Subcutaneous abdominal adipose tissue (tissue), 5 donors: ENCODE data around the gene UBE2QL1.

ENCODE experiments used
- H3K27ac ChIP-seq: one replicate; pipeline ENCODE4 v1.7.0; 2013; ENCODE audit warnings: low read depth, mild to moderate bottlenecking, inconsistent platforms, low read length, moderate library complexity
- H3K27me3 ChIP-seq, 5 donors: one replicate each; pipeline ENCODE4 v1.7.0; 2013; ENCODE audit warnings: low read length in 5 of 5, inconsistent platforms in 1 of 5; ENCODE audit not compliant: control insufficient read depth in 5 of 5, insufficient read depth in 4 of 5
- H3K36me3 ChIP-seq, 5 donors: one replicate each; pipeline ENCODE4 v1.7.0; 2013; ENCODE audit warnings: low read length in 5 of 5; ENCODE audit not compliant: control insufficient read depth in 5 of 5, insufficient read depth in 5 of 5
- H3K4me1 ChIP-seq, 5 donors: one replicate each; pipeline ENCODE4 v1.7.0; 2013; ENCODE audit warnings: low read length in 5 of 5, mild to moderate bottlenecking in 3 of 5, moderate library complexity in 1 of 5; ENCODE audit not compliant: control insufficient read depth in 5 of 5, insufficient read depth in 5 of 5
- H3K4me3 ChIP-seq, 5 donors: one replicate each; pipeline ENCODE4 v1.7.0; 2013; ENCODE audit warnings: low read length in 5 of 5, low read depth in 1 of 5
- H3K9ac ChIP-seq, 5 donors: one replicate each; pipeline ENCODE4 v1.7.0; 2013; ENCODE audit warnings: low read length in 5 of 5, mild to moderate bottlenecking in 4 of 5, moderate library complexity in 3 of 5
- H3K9me3 ChIP-seq, 5 donors: one replicate each; pipeline ENCODE4 v1.7.0; 2013; ENCODE audit warnings: low read length in 5 of 5; ENCODE audit not compliant: control insufficient read depth in 5 of 5
- donor health status: healthy.
- donor health status: healthy.
- donor health status: healthy.
- donor health status: healthy.
- donor health status: healthy.

UBE2QL1 gene

GRCh38 chr5:6493681-6494454 lies 45.2 kb downstream of the UBE2QL1 start:
- H3K4me1 ChIP-seq, result peaks cover 0 to 12% (median 0%) of the 10 kb centered on the region in 5 donors
- H3K9ac ChIP-seq, result no peak overlapping the region
- H3K9me3 ChIP-seq, result no peaks in the 10 kb centered on the region
- H3K4me3 ChIP-seq, result no peak overlapping the region
- no peak overlapping the region for H3K27ac ChIP-seq
- H3K27me3 ChIP-seq, result peaks cover 0 to 13% (median 5%) of the 10 kb centered on the region in 5 donors
- H3K36me3 ChIP-seq, result no peaks in the 10 kb centered on the region

- H3K9ac ChIP-seq, result no peak overlapping the region
- no peaks in the 10 kb centered on the region for H3K36me3 ChIP-seq
- no peaks in the 10 kb centered on the region for H3K9me3 ChIP-seq
- no peak overlapping the region for H3K4me3 ChIP-seq
- peaks cover 0 to 13% (median 5%) of the 10 kb centered on the region in 5 donors for H3K27me3 ChIP-seq
- peaks cover 0 to 12% (median 0%) of the 10 kb centered on the region in 5 donors for H3K4me1 ChIP-seq
- no peak overlapping the region for H3K27ac ChIP-seq
Measured at GRCh38 chr5:6494939-6495338, 46.3 kb downstream of the UBE2QL1 start.

GRCh38 chr5:6495433-6496206 lies 47.0 kb downstream of the UBE2QL1 start:
- H3K9ac ChIP-seq, result no peak overlapping the region
- H3K36me3 ChIP-seq, result no peaks in the 10 kb centered on the region
- H3K27ac ChIP-seq, result no peak overlapping the region
- H3K4me1 ChIP-seq, result peaks cover 0 to 12% (median 0%) of the 10 kb centered on the region in 5 donors
- no peaks in the 10 kb centered on the region for H3K9me3 ChIP-seq
- H3K4me3 ChIP-seq, result no peak overlapping the region
- H3K27me3 ChIP-seq, result peaks cover 0 to 10% (median 5%) of the 10 kb centered on the region in 5 donors

GRCh38 chr5:6496207-6496584 lies 47.5 kb downstream of the UBE2QL1 start:
- no peaks in the 10 kb centered on the region for H3K9me3 ChIP-seq
- H3K9ac ChIP-seq, result no peak overlapping the region
- H3K4me3 ChIP-seq, result no peak overlapping the region
- H3K4me1 ChIP-seq, result peaks cover 0 to 12% (median 0%) of the 10 kb centered on the region in 5 donors
- peaks cover 0 to 7% (median 3%) of the 10 kb centered on the region in 5 donors for H3K27me3 ChIP-seq
- no peaks in the 10 kb centered on the region for H3K36me3 ChIP-seq
- H3K27ac ChIP-seq, result no peak overlapping the region

GRCh38 chr5:6496636-6497035 lies 48.0 kb downstream of the UBE2QL1 start:
- Histone ChIP-seq H3K9me3 (no peaks in the 10 kb centered on the region), H3K36me3 (no peaks in the 10 kb centered on the region), H3K27ac (no peak overlapping the region), H3K9ac (no peak overlapping the region), H3K4me1 (peaks cover 0 to 12% (median 0%) of the 10 kb centered on the region in 5 donors), H3K4me3 (no peak overlapping the region), H3K27me3 (peaks cover 0 to 4% (median under 1%) of the 10 kb centered on the region in 5 donors)

GRCh38 chr5:6497262-6497661 lies 48.6 kb downstream of the UBE2QL1 start:
- H3K27me3 ChIP-seq, result peaks cover 0 to 2% (median 0%) of the 10 kb centered on the region in 5 donors
- no peak overlapping the region for H3K9ac ChIP-seq
- peaks cover 0 to 12% (median 0%) of the 10 kb centered on the region in 5 donors for H3K4me1 ChIP-seq
- no peak overlapping the region for H3K27ac ChIP-seq
- H3K36me3 ChIP-seq, result no peaks in the 10 kb centered on the region
- no peaks in the 10 kb centered on the region for H3K9me3 ChIP-seq
- no peak overlapping the region for H3K4me3 ChIP-seq

- Histone ChIP-seq H3K27me3 (no peaks in the 10 kb centered on the region), H3K4me1 (peaks cover 0 to 12% (median 0%) of the 10 kb centered on the region in 5 donors), H3K4me3 (no peak overlapping the region), H3K36me3 (no peaks in the 10 kb centered on the region), H3K9ac (no peak overlapping the region), H3K27ac (no peak overlapping the region), H3K9me3 (peaks cover 0 to 7% (median 6%) of the 10 kb centered on the region in 5 donors)
Measured at GRCh38 chr5:6498968-6499367, 50.3 kb downstream of the UBE2QL1 start.

GRCh38 chr5:6501701-6502100 lies 53.0 kb downstream of the UBE2QL1 start:
- Histone ChIP-seq H3K36me3 (no peaks in the 10 kb centered on the region), H3K9me3 (peaks cover 0 to 7% (median 6%) of the 10 kb centered on the region in 5 donors), H3K9ac (no peak overlapping the region), H3K27ac (no peak overlapping the region), H3K4me1 (peaks cover 0 to 13% (median 4%) of the 10 kb centered on the region in 5 donors), H3K4me3 (no peak overlapping the region), H3K27me3 (no peaks in the 10 kb centered on the region)

GRCh38 chr5:6502421-6502820 lies 53.8 kb downstream of the UBE2QL1 start:
- no peak overlapping the region for H3K4me3 ChIP-seq

GRCh38 chr5:6503342-6503741 lies 54.7 kb downstream of the UBE2QL1 start:
- peaks cover 0 to 7% (median 6%) of the 10 kb centered on the region in 5 donors for H3K9me3 ChIP-seq
- no peak overlapping the region for H3K9ac ChIP-seq
- H3K36me3 ChIP-seq, result no peaks in the 10 kb centered on the region
- peaks cover 0 to 13% (median 4%) of the 10 kb centered on the region in 5 donors for H3K4me1 ChIP-seq
- H3K27me3 ChIP-seq, result peaks cover 0 to 2% (median 0%) of the 10 kb centered on the region in 5 donors
- H3K27ac ChIP-seq, result no peak overlapping the region
- no peak overlapping the region for H3K4me3 ChIP-seq

More at GRCh38 chr5:6502421-6502820, 53.8 kb downstream of the UBE2QL1 start:
- Histone ChIP-seq H3K9me3 (peaks cover 0 to 7% (median 6%) of the 10 kb centered on the region in 5 donors), H3K4me1 (peaks cover 0 to 13% (median 4%) of the 10 kb centered on the region in 5 donors), H3K27ac (no peak overlapping the region), H3K27me3 (peaks cover 0 to 2% (median 0%) of the 10 kb centered on the region in 5 donors), H3K9ac (no peak overlapping the region), H3K36me3 (no peaks in the 10 kb centered on the region)
